GM13976 (cell line): Measurements from ENCODE around the gene PTOV1.

Source experiments
- DNase-seq: peaks from one replicate; pipeline ENCODE4 v3.0.0; 2012; ENCODE audit warnings: low spot score
- in situ Hi-C: fragments of 300-500 bp; cut with MboI; formaldehyde crosslinking; loops from one replicate; pipeline ENCODE4 v1.12.0; 2022; ENCODE audit warnings: low sequenced_read_pairs, mixed read lengths, inconsistent platforms; ENCODE audit not compliant: unreplicated experiment
- TF ChIP-seq, protein P1 (sequence below): IDR thresholded peaks from 2 replicates; pipeline ENCODE4 v1.5.1; 2012; ENCODE audit warnings: borderline replicate concordance, mild to moderate bottlenecking; ENCODE audit not compliant: insufficient read depth; ENCODE audit errors: extremely low read depth, missing control alignments, control extremely low read depth

PTOV1 gene

DNA sequence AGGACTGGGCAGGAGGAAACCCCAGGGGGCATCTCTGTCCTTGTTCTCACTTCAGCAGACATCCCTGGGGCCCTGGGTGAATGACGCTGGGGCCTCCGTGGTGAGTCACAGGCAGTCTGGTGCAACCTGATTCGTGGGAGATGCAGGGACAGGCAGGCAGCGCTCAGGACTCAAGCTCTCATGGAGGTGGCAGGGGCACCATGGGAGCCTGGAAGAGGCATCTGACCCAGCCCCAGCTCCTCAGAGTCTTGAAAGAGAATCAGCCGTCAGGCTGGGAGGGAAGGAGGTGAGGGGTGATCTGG is 14.0 kb upstream of the PTOV1 start:
- TF ChIP-seq, protein P1, sequence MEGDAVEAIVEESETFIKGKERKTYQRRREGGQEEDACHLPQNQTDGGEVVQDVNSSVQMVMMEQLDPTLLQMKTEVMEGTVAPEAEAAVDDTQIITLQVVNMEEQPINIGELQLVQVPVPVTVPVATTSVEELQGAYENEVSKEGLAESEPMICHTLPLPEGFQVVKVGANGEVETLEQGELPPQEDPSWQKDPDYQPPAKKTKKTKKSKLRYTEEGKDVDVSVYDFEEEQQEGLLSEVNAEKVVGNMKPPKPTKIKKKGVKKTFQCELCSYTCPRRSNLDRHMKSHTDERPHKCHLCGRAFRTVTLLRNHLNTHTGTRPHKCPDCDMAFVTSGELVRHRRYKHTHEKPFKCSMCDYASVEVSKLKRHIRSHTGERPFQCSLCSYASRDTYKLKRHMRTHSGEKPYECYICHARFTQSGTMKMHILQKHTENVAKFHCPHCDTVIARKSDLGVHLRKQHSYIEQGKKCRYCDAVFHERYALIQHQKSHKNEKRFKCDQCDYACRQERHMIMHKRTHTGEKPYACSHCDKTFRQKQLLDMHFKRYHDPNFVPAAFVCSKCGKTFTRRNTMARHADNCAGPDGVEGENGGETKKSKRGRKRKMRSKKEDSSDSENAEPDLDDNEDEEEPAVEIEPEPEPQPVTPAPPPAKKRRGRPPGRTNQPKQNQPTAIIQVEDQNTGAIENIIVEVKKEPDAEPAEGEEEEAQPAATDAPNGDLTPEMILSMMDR, result no peak
- in situ Hi-C loops, result no loop called here
- no peak for DNase-seq

DNA sequence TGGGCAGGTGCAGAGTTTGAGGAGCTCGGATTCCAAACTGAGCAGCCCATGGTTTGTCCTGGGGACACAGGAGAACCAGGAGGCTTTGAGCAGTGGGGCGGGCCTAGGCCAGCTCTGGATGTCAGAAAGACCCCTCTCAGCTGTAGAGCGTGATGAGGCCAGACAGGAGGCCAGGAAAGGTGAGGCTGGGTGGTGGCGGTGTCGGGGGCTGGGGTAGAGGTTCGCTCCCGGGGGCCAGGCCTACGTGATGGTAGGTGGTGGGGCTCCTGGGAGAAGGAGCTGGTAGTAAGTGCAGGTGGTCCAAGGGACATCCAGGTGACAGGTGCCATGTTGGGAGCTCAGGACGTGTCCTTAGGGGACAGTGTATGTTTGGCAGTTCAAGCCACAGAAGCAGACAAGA is 13.5 kb upstream of the PTOV1 start:
- TF ChIP-seq, protein P1, result no peak
- in situ Hi-C loops, result no loop called here
- no peak for DNase-seq

DNA sequence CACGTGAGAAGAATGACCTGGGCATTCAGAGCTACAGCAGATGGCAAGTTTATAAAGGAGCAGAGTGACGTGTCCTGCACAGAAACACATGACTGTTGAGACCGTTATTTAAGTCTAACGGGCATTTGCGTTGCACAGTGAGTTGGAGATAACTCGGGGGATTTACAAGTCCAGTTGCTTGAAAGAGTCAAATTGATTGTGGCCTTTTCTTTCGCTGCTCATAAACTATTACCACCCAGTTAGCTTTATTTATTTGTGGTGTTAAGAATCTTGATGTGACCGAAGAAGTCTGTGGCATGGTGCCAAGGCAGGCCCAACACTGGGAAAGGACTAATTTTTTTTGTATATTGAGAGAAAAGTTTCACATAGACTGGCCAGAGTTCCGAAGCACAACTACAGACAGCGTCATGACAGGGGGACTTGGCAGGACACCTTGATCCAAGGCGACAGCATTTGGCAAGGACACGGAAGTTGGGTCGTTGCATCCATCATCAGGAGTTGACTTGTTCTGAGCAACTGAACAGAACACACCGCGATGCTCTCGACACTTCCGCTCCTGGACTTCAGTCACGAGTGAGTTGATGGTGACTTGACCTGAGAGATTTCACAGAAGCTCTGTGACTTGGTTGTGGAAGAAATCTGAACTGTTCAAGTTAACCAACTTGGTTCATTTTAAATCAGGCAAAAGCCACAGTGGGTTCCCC is 11.9 kb upstream of the PTOV1 start:
- DNase-seq, result no peak
- TF ChIP-seq, protein P1, result no peak
- in situ Hi-C loops, result no loop called here

DNA sequence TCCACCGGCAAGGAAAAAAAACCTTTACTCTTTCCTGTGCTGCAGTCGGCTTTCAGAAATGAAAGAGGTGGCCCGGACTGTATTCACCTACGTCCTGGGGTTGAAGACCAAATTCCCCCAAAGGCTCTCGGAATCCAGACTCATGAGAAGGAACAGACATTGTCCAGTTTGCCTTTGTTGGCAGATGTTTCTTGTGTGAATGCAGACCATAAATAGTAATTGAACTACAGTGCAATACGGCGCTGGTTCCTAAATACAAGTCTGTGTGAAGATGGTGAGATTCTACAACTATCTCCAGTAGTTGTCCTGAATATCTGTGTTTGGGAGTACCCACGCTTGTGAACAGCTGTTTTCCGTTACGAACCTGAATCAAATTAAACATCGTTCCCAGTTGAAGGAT is 11.2 kb upstream of the PTOV1 start:
- in situ Hi-C loops, result no loop called here
- no peak for DNase-seq
- TF ChIP-seq, protein P1, result no peak

DNA sequence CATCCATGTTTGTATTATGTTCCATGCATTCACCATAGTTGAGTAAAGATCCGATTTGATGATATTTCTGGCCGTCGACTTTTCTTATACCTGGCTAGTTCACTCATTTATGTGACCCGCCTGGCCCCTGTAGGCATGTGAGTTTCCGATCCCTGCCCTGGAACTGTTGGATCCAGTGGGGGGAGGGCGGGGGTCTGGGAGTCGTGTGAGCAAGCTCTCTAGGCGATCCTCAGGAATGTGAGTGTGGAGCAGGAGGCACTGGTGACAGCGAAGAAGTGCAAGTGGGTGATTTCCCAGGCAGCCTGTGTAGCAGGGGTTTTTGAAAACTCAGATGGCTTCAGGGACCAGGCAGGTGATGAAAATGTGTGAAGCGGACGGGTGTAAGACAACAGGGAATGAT is 10.6 kb upstream of the PTOV1 start:
- DNase-seq, result no peak
- TF ChIP-seq, protein P1, result no peak
- in situ Hi-C loops, result no loop called here

DNA sequence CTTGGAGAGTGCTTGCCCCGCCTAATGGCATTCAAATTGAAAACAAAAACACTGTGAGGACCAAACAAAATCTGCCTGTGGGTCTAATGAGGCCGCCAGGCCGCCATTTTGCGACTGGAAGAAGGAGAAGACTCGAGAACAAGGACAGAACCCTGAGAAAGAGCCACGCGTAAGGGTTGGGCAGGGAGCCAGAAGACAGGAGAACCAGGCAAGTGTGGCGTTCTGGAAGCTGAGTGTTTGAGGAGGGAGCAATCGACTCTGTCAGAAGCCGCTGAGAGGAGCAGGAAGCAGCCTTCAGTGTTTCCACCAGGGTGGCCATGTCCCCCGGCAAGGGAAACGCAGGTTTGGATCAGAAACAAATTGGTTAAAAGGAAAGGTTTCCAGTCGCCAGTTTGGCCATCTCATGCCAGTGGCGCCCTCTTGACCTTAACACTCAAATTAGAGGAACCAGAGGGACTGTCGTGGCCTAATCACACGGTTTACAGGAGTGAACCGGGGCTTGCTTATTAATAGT is 10.2 kb upstream of the PTOV1 start:
- in situ Hi-C loops, result no loop called here
- TF ChIP-seq, protein P1, result no peak
- DNase-seq, result no peak
